Dendritic cell treated with granulocyte-macrophage colony-stimulating factor and Interleukin-4, amounts not matched to agents 40 ng/mL and 50 ng/mL, for 4 days (primary cell): Measurements from ENCODE around the gene ITGB3.
"Not testable (repeated sequence)": the region's sequence is repeated elsewhere in the genome, so short reads cannot be mapped to it uniquely, and the experiment has no call there.

Experiments
- H3K27ac Mint-ChIP-seq: one replicate; pipeline ENCODE4 v1.8.0; 2022; ENCODE audit warnings: mild to moderate bottlenecking, mixed read lengths
- H3K27me3 Mint-ChIP-seq: one replicate; pipeline ENCODE4 v1.8.0; 2022; ENCODE audit warnings: mild to moderate bottlenecking, mixed read lengths
- H3K36me3 Mint-ChIP-seq: one replicate; pipeline ENCODE4 v1.8.0; 2022; ENCODE audit warnings: low read depth, mixed read lengths
- H3K4me1 Mint-ChIP-seq: one replicate; pipeline ENCODE4 v1.8.0; 2022; ENCODE audit warnings: low read depth, mixed read lengths
- H3K4me3 Mint-ChIP-seq: one replicate; pipeline ENCODE4 v1.8.0; 2022; ENCODE audit warnings: mild to moderate bottlenecking, moderate library complexity, mixed read lengths
- H3K9me3 Mint-ChIP-seq: one replicate; pipeline ENCODE4 v1.8.0; 2022; ENCODE audit warnings: mixed read lengths
- intact Hi-C: fragments of 100-400 bp; cut with micrococcal nuclease; formaldehyde crosslinking; loops from one replicate; pipeline ENCODE4 v1.15.0; 2022

Gene ITGB3

GRCh38 chr17:47267354-47267828, 13.8 kb downstream of the ITGB3 start:
- Mint-ChIP-seq H3K27ac (no peak overlapping the region), H3K27me3 (peaks cover 1% of the 10 kb centered on the region), H3K36me3 (no peaks in the 10 kb centered on the region)

DNA sequence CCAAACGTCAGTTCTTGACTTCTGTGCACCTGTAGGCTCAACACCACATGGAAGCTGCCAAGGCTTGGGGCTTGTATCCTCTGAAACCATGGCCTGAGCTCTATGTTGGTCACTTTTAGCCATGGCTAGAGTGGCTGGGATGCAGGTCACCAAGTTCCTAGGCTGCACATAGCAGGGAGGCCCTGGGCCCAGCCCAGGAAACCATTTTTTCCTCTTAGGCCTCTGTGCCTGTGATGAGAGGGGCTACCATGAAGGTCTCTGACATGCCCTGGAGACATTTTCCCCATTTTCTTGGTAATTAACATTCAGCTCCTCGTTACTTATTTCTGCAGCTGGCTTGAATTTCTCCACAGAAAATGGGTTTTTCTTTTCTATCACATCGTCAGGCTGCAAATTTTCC, 15.3 kb downstream of the ITGB3 start:
- H3K4me3 Mint-ChIP-seq, intact Hi-C loops, H3K27ac Mint-ChIP-seq, H3K36me3 Mint-ChIP-seq, H3K27me3 Mint-ChIP-seq: not testable (repeated sequence)
- peaks cover 31% of the 10 kb centered on the region for H3K9me3 Mint-ChIP-seq
- peaks cover 28% of the 10 kb centered on the region for H3K4me1 Mint-ChIP-seq

More at GRCh38 chr17:47267354-47267828, 13.8 kb downstream of the ITGB3 start:
- Mint-ChIP-seq H3K9me3 (peaks cover 31% of the 10 kb centered on the region), H3K4me1 (peaks cover 34% of the 10 kb centered on the region), H3K4me3 (no peak overlapping the region)
- intact Hi-C loops = no loop called here

DNA sequence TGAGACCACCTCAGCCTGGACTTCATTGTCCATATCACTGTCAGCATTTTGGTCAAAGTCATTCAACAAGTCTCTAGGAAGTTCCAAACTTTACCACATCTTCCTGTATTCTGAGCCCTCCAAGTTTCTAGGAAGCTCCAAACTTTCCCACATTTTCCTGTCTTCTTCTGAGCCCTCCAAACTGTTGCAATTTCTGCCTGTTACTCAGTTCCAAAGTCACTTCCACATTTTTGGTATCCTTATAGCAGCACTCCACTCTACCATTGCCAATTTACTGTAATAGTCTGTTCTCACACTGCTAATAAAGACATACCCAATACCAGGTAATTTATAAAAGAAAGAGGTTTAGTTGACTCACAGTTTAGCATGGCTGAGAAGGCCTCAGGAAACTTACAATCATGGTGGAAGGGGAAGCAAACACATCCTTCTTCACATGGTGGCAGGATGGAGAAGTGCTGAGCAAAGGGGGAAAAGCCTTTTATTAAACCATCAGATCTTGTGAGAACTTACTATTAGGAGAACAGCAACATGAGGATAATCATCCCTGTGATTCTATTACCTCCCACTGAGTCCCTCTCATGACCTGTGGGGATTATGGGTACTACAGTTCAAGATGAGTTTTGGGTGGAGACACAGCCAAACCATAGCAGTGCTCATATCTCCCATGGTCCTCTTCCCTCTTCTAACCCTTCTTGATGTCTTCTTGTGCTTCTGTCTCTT, 16.1 kb downstream of the ITGB3 start:
- H3K4me3 Mint-ChIP-seq, intact Hi-C loops, H3K36me3 Mint-ChIP-seq, H3K27me3 Mint-ChIP-seq, H3K27ac Mint-ChIP-seq: not testable (repeated sequence)
- Mint-ChIP-seq H3K4me1 (peaks cover 22% of the 10 kb centered on the region), H3K9me3 (peaks cover 31% of the 10 kb centered on the region)

DNA sequence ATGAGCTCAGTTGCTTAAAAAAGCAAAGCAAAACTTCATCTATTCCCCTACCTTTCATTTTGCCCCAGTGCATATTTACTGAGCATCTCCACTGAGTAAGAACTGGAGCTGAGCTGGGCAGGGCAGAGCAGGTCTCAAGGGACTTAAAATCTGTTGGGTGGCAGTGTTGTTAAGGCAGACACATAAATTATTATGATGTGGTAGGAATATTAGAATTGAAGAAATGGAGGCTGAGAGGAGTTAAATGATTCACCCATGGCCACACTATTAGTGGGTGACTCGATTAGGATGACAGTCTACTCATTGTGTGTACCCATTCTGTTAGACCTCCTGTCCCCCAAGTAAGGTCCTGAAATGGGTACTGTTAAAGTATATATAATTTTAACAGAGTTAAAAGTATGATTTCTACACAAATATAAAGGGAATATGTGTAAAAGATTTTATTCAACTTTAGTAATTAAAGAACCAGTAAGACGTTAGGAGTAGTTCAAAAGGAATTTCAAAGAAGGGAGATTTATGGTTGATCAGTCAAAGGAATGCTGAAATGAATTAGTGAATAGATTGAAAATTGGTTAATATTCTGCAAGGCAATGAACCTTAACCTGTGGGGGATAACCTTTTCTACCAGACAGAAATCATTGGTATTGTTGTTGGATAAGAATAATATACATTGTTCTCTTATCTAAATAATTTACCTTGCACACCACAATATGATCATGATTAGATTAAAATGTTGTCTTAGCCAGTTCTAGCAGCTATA, 17.5 kb downstream of the ITGB3 start:
- intact Hi-C loops = no loop called here
- peaks cover 25% of the 10 kb centered on the region for H3K4me1 Mint-ChIP-seq
- no peaks in the 10 kb centered on the region for H3K36me3 Mint-ChIP-seq
- peaks cover 31% of the 10 kb centered on the region for H3K9me3 Mint-ChIP-seq
- no peak overlapping the region for H3K4me3 Mint-ChIP-seq
- no peak overlapping the region for H3K27ac Mint-ChIP-seq
- peaks cover 1% of the 10 kb centered on the region for H3K27me3 Mint-ChIP-seq

DNA sequence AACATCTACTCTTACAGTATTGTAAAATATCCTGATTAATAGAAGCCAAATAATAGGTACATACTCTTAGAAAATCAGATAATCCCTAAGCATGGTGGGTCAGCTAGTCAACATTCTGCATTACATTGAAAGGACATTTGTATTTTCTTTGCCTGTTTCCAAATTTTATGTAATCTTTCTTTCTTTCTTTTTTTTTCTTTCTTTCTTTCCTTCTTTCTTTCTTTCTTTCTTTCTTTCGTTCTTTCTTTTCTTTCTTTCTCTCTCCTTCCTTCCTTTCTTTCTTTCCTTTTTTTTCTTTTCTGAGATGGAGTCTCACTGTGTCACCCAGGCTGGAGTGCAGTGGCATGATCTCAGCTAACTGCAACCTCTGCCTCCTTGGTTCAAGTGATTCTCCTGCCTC, 18.9 kb downstream of the ITGB3 start:
- H3K27ac Mint-ChIP-seq = no peak overlapping the region
- peaks cover 28% of the 10 kb centered on the region for H3K9me3 Mint-ChIP-seq
- intact Hi-C loops = no loop called here
- peaks cover 1% of the 10 kb centered on the region for H3K27me3 Mint-ChIP-seq
- peaks cover 35% of the 10 kb centered on the region for H3K4me1 Mint-ChIP-seq
- H3K36me3 Mint-ChIP-seq = no peaks in the 10 kb centered on the region
- no peak overlapping the region for H3K4me3 Mint-ChIP-seq

- no peak overlapping the region for H3K4me3 Mint-ChIP-seq
- H3K4me1 Mint-ChIP-seq = peaks cover 41% of the 10 kb centered on the region
- peaks cover 20% of the 10 kb centered on the region for H3K9me3 Mint-ChIP-seq
- peaks cover 1% of the 10 kb centered on the region for H3K27me3 Mint-ChIP-seq
- intact Hi-C loops = no loop called here
- H3K27ac Mint-ChIP-seq = no peak overlapping the region
- H3K36me3 Mint-ChIP-seq = no peaks in the 10 kb centered on the region
Measured at GRCh38 chr17:47273245-47273644, 19.6 kb downstream of the ITGB3 start.

- H3K9me3 Mint-ChIP-seq = peaks cover 11% of the 10 kb centered on the region
- H3K4me3 Mint-ChIP-seq = no peak overlapping the region
Measured at GRCh38 chr17:47274319-47275069, 20.9 kb downstream of the ITGB3 start.

DNA sequence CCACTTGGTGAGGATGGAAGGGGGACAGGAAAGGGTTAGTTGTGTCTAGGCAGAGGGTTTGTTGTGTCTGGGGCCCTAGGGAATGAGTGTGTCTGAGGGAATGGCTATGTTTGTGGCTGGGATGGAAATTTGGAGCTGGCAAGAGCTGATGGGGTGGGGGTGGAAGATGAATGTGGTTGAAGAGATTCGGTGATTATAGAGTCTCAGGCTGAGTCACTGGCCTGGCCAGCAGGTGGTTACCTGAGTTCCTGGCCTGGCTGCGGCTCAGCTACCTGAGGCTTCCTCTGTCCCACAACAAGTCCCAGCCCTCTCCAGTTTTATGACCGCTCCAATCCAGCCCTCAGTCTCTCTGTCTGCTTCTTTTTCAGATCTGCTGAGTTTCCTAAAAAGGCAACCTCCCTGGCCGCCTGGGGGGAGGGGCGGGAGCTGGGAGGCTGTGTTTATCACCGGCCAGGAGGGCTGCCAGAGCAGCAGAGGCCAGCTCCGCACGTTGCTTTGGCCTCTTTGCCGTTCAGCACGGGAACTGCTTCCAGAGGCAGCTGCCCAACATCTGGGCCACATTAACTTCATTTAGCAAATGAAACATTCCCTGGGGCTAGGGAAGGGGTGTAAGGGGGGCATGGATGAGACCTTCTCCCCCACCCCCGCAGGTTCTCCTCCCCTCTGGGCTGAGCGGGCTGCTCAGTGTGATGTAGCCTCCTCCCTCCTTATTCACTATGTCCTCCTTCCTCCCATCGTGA, 21.8 kb downstream of the ITGB3 start:
- Mint-ChIP-seq H3K4me1 (peaks cover 56% of the 10 kb centered on the region), H3K36me3 (no peaks in the 10 kb centered on the region), H3K27ac (no peak overlapping the region), H3K27me3 (peaks cover 1% of the 10 kb centered on the region), H3K4me3 (no peak overlapping the region), H3K9me3 (peaks cover 2% of the 10 kb centered on the region)
- intact Hi-C loops = no loop called here

More at GRCh38 chr17:47274319-47275069, 20.9 kb downstream of the ITGB3 start:
- Mint-ChIP-seq H3K27me3 (peaks cover 1% of the 10 kb centered on the region), H3K36me3 (no peaks in the 10 kb centered on the region), H3K4me1 (peaks cover 49% of the 10 kb centered on the region), H3K27ac (no peak overlapping the region)
- intact Hi-C loops = no loop called here

GRCh38 chr17:47276444-47276843, 22.8 kb downstream of the ITGB3 start:
- H3K27me3 Mint-ChIP-seq = peaks cover 1% of the 10 kb centered on the region

DNA sequence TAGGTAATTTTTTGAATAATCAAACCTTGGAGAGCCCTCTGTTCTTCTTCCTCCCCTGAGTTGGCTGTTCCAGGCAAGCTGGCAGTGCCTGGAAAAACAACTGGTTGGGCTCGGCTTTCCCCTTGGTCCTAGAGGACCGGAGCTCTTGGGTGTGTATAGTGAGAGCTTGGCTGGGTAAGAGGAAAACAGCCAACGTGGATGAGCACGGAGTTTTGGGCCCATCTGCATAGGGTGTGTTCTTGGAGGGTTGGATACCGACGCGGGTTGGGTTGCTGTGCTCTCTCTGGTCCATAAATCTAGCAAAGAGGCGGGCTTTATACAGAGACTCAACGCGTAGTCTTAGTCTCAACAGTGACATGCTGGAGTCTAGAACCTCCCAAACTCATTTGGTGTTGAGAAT, 23.2 kb downstream of the ITGB3 start:
- peaks cover 1% of the 10 kb centered on the region for H3K27me3 Mint-ChIP-seq
- no peaks in the 10 kb centered on the region for H3K36me3 Mint-ChIP-seq
- H3K27ac Mint-ChIP-seq = no peak overlapping the region
- intact Hi-C loops = no loop called here
- H3K9me3 Mint-ChIP-seq = no peaks in the 10 kb centered on the region
- peaks cover 68% of the 10 kb centered on the region for H3K4me1 Mint-ChIP-seq
- no peak overlapping the region for H3K4me3 Mint-ChIP-seq

More at GRCh38 chr17:47276444-47276843, 22.8 kb downstream of the ITGB3 start:
- Mint-ChIP-seq H3K36me3 (no peaks in the 10 kb centered on the region), H3K4me1 (peaks cover 66% of the 10 kb centered on the region), H3K9me3 (no peaks in the 10 kb centered on the region), H3K4me3 (no peak overlapping the region), H3K27ac (no peak overlapping the region)
- intact Hi-C loops = no loop called here

DNA sequence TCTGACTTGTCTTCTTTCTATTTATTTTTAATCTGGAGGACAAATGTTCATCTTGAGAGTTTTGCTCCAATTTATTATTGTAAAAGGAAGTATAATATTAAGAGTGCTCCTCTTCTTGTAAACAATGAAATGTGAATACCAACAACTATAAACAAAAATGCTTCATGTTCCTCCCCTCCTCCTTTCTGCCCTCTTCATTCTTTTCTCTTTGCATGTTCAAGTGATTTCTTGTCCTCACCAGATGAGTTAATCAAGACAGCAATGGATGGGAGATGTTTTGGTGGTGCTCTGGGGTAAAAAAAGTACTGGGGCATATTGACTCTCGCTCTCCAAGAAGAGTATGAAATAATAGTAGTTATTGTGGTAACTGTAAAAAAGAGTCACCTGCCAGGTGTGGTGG, 24.3 kb downstream of the ITGB3 start:
- no peaks in the 10 kb centered on the region for H3K27me3 Mint-ChIP-seq
- H3K4me3 Mint-ChIP-seq = no peak overlapping the region
- H3K4me1 Mint-ChIP-seq = peaks cover 68% of the 10 kb centered on the region
- intact Hi-C loops = loop anchor here (2.0 kb wide), 1 partner anchor 37 kb away; no protein-coding TSS in a partner anchor
- H3K36me3 Mint-ChIP-seq = no peaks in the 10 kb centered on the region
- H3K27ac Mint-ChIP-seq = no peak overlapping the region
- no peaks in the 10 kb centered on the region for H3K9me3 Mint-ChIP-seq

DNA sequence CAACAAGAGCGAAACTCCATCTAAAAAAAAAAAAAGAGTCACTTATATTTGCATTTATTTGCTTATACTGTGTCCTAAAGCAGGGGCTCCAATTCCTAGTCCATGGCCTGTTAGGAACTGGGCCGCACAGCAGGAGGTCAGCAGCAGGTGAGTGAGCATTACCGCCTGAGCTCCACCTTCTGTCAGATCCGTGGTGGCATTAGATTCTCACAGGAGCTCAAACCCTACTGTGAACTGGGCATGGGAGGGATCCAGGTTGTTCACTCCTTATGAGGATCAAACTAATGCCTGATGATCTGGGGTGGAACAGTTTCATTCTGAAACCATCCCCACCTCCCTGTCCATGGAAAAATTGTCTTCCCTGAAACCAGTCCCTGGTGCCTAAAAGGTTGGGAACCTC, 24.9 kb downstream of the ITGB3 start:
- H3K27ac Mint-ChIP-seq = peak overlapping the region; percentile 79
- intact Hi-C loops = loop anchor here (2.0 kb wide), 1 partner anchor 36 kb away; no protein-coding TSS in a partner anchor
- H3K9me3 Mint-ChIP-seq = no peaks in the 10 kb centered on the region
- peaks cover 1% of the 10 kb centered on the region for H3K27me3 Mint-ChIP-seq
- H3K36me3 Mint-ChIP-seq = no peaks in the 10 kb centered on the region
- H3K4me3 Mint-ChIP-seq = no peak overlapping the region
- H3K4me1 Mint-ChIP-seq = peaks cover 68% of the 10 kb centered on the region

- H3K4me3 Mint-ChIP-seq = peak overlapping the region; percentile 64
- H3K27ac Mint-ChIP-seq = peak overlapping the region; percentile 79
- H3K36me3 Mint-ChIP-seq = no peaks in the 10 kb centered on the region
- no peaks in the 10 kb centered on the region for H3K9me3 Mint-ChIP-seq
- intact Hi-C loops = loop anchor here (2.0 kb wide), 1 partner anchor 36 kb away; no protein-coding TSS in a partner anchor
- peaks cover 4% of the 10 kb centered on the region for H3K27me3 Mint-ChIP-seq
- H3K4me1 Mint-ChIP-seq = peaks cover 68% of the 10 kb centered on the region
Measured at GRCh38 chr17:47279062-47279801, 25.6 kb downstream of the ITGB3 start.
